Fibroblast of skin of right quadriceps (primary cell): ENCODE data around the gene DCXR.

Experiments used
- DNase-seq: peaks from one replicate; pipeline ENCODE4 v3.0.0-alpha.2; 2013

DCXR gene

DNA sequence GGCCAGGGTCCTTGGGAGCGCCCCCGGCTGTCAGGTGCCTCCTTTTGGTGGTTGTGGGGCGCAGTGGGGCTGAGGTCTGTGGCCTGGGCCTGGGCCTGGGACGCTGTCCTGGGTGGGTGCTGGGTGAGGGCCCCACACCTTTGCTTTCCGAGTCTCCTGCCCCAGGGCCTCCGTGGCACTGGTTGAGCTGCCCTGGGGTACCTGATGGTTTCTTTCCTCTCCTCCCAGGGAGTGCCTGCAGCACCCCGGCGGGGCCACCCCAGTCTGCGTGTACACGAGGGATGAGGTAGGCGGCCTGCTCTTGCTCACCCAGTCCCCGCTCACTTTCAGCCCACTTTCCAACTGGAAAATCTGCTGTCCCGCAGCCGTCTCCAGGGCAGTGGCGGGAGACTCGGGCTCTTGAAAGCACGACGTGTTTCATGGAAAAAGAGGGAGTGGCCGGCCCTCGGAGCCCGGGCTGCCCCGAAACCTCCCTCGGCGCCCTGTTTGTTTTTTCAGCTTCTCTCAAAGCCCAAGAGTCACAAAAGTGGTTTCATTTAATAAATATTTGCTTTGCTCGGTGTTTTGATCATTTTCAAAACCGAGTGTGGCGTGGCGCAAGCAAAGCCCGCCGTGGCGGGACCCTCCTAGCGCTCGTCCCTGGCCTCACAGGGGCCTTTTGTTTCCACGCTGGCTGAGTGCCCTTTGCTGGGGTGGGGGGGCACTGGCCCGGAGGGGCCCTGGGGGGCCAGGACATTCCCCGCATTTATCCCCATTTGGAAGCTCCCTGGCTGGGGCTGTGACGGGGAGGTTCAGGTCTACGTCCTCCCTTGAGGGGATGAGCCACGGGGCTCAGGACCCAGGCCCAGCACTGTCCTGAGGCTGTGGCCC lies 42.7 kb downstream of the DCXR start:
- DNase-seq, result no peak

DNA sequence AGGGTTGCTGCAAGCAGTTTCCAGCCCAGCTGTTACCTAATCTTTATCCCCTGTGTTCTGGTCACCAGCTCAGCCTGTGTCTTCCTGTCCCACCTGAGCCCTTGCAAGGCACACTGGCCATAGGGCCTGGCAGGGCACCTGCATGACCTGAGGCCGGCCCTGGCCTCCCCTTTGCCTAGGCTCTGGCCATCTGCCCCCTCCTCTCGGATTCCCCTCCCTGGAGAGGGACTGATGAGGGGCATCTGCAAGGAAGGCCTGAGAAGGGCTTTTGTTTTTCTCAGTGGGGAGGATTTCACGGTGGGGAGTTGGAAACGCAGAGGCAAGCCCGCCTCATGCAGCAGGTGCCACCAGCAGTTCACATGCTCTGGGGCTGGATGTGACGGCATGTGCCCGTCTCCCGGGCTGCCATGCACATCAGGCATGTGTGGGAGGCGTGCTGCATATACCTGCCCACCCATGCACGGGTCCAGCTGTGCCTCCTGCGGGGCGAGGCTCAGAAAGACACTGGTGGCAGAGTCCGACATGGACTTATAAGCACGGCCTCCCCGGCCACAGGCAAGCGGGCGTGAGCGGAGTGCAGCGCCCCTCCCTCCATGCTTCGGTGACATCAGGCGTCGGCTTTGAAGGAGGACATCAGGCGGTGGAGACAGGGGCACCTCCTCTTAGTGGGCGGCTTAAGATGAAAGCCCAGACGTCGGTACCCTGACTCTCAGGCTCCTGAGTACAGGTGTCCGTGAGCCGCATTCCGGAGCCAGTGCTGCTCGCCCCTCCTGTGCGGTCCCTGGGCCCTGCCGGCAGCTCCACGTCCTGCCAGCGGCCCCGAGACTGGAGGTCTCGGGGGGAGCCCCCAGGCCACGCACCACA lies 43.5 kb downstream of the DCXR start:
- DNase-seq, result no peak

DNA sequence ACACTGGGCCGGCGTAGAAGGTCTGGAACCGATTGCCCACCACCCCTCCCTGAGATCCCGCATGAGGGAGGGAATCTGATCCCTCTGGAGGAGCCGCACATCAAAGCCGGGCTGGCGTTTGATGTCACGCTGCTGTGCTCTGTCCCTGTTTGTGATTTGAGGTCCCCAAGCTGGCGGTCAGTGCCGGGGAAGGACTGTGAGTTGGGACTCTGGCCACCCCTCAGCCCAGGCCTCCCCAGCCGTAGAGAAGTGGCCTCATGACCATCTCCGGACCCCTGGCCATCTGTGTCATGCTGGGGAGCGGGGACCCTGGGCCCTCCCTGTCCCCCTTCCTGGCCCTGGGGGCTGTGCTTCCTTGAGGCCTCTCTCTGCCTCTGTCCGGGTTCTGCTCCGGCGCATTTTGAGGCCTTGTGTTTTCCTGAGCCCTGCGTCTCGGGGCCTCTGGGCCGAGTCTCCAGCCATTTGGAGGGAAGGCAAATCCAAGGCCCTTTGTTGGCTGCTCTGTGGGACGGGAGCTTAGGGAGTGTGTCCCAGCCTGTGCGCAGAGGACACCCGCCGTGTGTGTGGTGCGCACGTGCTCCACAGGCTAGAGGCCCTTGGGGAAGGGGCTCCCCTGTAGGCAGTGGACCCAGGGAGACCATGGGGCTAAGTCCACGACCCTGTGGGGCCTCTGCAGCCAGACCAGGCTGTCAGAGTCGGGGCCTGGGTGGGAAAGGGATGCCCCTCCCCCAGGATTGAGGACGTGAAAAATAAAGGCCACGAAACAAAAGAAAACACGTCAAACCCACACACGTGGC lies 45.0 kb downstream of the DCXR start:
- no peak for DNase-seq

DNA sequence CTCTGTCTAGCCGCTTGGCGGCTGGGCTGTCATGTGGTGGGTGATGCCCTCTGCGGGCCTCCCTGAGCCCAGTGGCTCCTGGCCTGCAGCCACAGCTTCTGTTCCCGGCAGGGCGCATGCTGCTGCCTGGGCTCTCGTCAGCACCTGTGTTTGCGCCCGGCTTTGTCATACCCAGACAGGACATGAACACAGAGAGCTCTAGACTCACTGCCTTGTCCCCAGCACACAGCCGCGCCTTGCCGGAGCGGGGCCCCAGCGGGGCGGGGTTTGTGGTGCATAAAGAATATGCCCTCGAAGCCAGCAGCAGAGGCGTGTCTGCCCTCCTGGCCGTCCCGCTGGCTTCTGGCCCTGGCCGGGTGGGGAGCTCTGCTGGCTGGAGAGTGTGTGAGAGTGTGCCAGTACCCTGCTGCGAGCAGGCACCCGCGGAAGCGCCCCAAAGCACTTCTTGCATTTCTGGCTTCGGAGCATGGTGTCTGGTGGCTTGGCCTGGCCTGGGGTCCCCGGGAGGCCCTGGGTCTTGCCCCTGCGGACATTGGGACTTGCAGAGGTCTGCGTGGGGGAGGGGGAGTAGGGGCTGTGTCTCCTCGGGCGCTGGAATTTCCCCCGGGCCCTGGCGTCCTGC lies 45.7 kb downstream of the DCXR start:
- DNase-seq, result peak; percentile 23

DNA sequence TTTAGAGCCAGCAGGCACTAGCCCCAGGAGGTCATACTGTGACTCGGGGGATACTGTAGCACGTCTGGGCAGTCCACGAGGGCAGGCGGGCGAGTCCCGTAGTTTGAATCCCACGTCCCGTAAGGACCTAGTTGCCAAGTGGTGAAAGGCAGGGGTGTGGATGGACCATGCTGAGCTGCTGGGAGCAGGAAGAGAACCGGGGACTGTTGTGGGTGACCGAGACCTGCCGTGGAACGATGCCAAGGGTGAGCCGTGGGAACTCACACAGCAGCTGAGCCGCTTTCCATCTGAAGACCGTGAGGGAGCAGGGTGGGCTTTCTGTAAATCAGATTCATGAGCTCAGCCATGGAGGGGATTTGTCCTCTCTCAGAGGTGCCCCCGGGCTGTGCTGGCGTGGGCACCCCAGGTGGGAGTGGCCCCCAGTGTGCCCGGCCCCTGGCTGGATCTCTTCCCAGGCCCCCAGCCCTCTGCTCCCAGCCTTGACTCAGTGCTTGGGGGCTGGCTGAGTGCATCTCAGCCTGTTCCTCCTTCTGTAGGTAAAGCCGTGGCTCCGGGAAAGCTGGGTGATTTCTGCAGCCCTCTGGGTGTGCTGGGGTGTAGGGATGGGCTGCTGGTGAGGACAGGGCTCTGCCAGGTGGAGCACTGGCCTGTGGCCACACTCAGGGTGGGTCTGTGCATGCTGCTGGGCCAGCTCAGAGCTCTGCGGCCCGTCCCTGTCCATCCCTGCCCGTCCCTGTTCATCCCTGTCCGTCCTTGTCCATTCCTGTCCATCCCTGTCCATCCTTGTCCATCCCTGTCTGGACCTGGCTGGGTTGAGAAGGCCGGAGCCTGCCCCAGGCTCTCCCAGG lies 46.4 kb downstream of the DCXR start:
- no peak for DNase-seq

DNA sequence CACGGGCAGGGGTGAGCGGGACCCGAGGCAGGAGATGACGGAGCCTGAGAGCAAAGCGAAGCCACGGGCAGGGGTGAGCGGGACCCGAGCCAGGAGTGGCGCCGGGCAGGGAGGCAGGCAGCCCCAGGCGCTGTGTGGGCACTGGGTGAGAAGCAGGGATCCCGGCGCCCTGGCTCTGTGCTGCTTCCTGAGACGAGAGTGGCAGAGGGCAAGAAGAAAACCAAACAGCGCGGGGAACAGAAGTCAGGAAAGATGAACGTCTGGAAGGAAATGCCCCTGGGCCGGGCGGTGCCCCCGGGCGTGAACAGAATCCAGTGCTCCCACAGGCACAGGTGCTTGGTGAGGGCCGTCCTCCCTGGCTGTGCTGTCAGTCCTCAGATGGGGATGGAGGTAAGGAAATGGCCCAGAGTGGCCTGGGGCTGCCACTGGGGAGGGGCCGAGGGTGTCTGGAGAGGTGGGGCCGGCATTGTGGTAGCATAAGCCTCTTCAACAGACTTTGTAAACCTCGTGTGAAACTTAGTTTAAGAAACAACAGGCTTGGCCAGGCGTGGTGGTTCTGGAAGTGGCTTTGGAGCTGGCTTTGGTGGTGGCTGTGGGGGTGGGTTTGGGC lies 50.2 kb downstream of the DCXR start:
- DNase-seq, result no peak

DNA sequence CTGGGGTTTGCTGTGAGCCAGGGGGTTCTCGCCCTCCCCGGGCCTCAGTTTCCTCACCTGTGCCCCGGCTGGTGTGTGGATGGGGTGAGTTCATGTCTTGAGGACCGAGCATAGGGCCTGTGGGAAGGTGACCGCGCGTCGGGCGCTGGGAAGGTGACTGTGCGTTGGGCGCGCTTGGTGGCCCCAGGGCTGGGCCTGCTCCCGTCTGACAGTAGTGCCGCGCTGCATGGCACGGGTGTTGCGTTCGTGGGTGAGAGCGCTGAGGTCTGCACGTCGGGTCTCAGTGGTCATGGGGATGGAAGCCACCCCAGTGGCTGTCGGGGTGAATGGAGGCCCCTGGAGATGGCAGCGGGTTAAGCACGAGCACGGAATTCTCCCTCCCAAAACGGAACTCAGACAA lies 50.9 kb downstream of the DCXR start:
- no peak for DNase-seq
